PC-3 (cell line): Measurements from ENCODE around the gene BCAS3. TPM values are rescaled to one million over a fixed set of nuclear protein-coding genes. Genes with fewer than 3 reads are reported as not detected.

ENCODE experiments used
- ATAC-seq: fragments of 200-7000 bp; cut with Tn5 transposase; 2 replicates; pipeline ENCODE4 v1.9.1; 2020; ENCODE audit warnings: mild to moderate bottlenecking, moderate library complexity
- BruUV-seq: library from RNA; stranded (reverse); fragments of 400-500 nt; replicated peaks from 2 replicates; lab custom pipeline; 2021; lab: Mats Ljungman, UMichigan
- CTCF ChIA-PET: fragments of 300-600 bp; sonication (Branson Sonifier 250); formaldehyde crosslinking; loops from one replicate; lab custom pipeline; 2022; ENCODE audit warnings: antibody characterized with exemption; lab: Charles Lee
- POLR2A ChIA-PET: fragments of 300-600 bp; sonication (Branson Sonifier 250); formaldehyde crosslinking; loops from one replicate; lab custom pipeline; 2022; ENCODE audit warnings: antibody characterized with exemption; ENCODE audit not compliant: unreplicated experiment; lab: Charles Lee
- DNase-seq: peaks from one replicate; pipeline ENCODE4 v3.0.0-alpha.2; 2015
- H2AFZ ChIP-seq: fragments of 300-600 bp; sonication (generic); 2 replicates; pipeline ENCODE4 v1.6.0; 2016; ENCODE audit warnings: antibody characterized with exemption, low read length
- H3F3A ChIP-seq: fragments of 300-600 bp; sonication (generic); one replicate; pipeline ENCODE4 v1.6.0; 2017; ENCODE audit warnings: antibody characterized with exemption, low read length, control low read depth, mild to moderate bottlenecking; ENCODE audit not compliant: unreplicated experiment
- H3K27ac ChIP-seq: fragments of 300-600 bp; sonication (generic); 2 replicates; pipeline ENCODE4 v1.5.1; 2016; ENCODE audit warnings: mild to moderate bottlenecking, low read length
- H3K27me3 ChIP-seq: fragments of 300-600 bp; sonication (generic); 2 replicates; pipeline ENCODE4 v1.6.1; 2016; ENCODE audit warnings: low read length, mixed read lengths
- H3K36me3 ChIP-seq: fragments of 300-600 bp; sonication (generic); 2 replicates; pipeline ENCODE4 v1.6.1; 2016; ENCODE audit warnings: low read depth, mixed run types, low read length, mixed read lengths
- H3K4me1 ChIP-seq: fragments of 300-600 bp; sonication (generic); 2 replicates; pipeline ENCODE4 v1.5.1; 2016; ENCODE audit warnings: low read length; ENCODE audit not compliant: insufficient read depth
- H3K4me2 ChIP-seq: fragments of 300-600 bp; sonication (generic); 2 replicates; pipeline ENCODE4 v1.6.0; 2016; ENCODE audit warnings: low read length
- H3K4me3 ChIP-seq: fragments of 300-600 bp; sonication (generic); 2 replicates; pipeline ENCODE4 v1.5.1; 2016; ENCODE audit warnings: mild to moderate bottlenecking, low read length, mixed read lengths
- H3K79me2 ChIP-seq: fragments of 300-600 bp; sonication (generic); 2 replicates; pipeline ENCODE4 v1.6.1; 2017; ENCODE audit warnings: low read length, mixed read lengths
- H3K9ac ChIP-seq: fragments of 300-600 bp; sonication (generic); 2 replicates; pipeline ENCODE4 v1.6.0; 2016; ENCODE audit warnings: mild to moderate bottlenecking, low read length
- H3K9me2 ChIP-seq: fragments of 300-600 bp; sonication (generic); replicated peaks from 2 replicates; pipeline ENCODE4 v1.6.1; 2016; ENCODE audit warnings: mixed run types, low read length, mixed read lengths
- H3K9me3 ChIP-seq: fragments of 300-600 bp; sonication (generic); 2 replicates; pipeline ENCODE4 v1.6.1; 2016; ENCODE audit warnings: low read length, mixed read lengths
- H4K20me1 ChIP-seq: fragments of 300-600 bp; sonication (generic); 2 replicates; pipeline ENCODE4 v1.6.1; 2016; ENCODE audit warnings: low read length, mixed read lengths
- CTCF ChIP-seq: fragments of 300-600 bp; sonication (generic); conservative IDR thresholded peaks from 2 replicates; pipeline ENCODE4 v1.5.1; 2017; ENCODE audit warnings: antibody characterized with exemption, low read depth, mild to moderate bottlenecking, low read length
- EZH2 ChIP-seq: fragments of 300-600 bp; sonication (generic); IDR thresholded peaks from one replicate; pipeline ENCODE4 v1.6.1; 2017; ENCODE audit warnings: antibody characterized with exemption, mild to moderate bottlenecking, low read length; ENCODE audit not compliant: unreplicated experiment
- EZH2phosphoT487 ChIP-seq: fragments of 300-600 bp; sonication (generic); IDR thresholded peaks from 2 replicates; pipeline ENCODE4 v1.6.1; 2018; ENCODE audit warnings: mild to moderate bottlenecking, antibody characterized with exemption, low read length, borderline replicate concordance
- intact Hi-C: fragments of 100-400 bp; cut with micrococcal nuclease; formaldehyde crosslinking; loops from 2 replicates; pipeline ENCODE4 v1.9.0; 2023
- total RNA-seq: library from RNA; depleted of rRNA; stranded (reverse); fragments of >200 nt; gene quantifications from 2 replicates; pipeline ENCODE4 v1.2.3, GENCODE V29; 2014

The BCAS3 gene
- total RNA-seq, 1 experiment from 2014 or later, result 25.9 TPM

DNA sequence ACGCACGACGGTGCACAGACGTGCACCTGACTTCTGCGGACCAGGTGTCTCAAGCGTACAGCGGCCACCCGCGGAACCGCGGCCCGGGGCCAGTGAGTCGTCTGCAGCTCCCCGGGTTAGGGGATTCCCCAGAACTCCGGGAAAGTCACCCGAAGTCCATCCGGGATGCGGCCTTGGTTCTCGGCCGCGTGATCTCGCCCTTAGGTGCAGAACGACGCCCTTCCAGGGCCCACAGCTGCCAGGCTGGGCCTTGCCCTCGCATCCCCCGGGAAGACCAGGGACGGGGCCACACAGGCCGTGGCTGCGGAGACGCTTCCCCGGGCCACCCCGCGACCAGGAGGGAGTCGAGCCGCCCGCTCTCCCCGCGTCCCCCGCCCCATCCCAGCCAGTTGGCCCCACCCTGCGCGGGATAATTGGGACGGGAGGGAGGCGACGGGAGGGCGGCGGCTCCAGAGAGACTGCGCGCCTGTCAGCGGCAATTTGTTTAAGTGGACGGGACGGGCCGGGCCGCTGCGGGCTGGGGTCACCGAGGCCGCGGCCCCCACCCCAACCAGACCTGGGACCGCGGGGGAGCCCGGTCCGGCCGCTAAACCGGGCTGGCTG is 718.4 kb downstream of the BCAS3 start:
- TF ChIP-seq EZH2phosphoT487, result no peak
- TF ChIP-seq EZH2, result no peak
- no peak for TF ChIP-seq CTCF
- H2AFZ ChIP-seq, result no peak overlapping the region
- no peak overlapping the region for H3K4me3 ChIP-seq
- ATAC-seq (no peak), DNase-seq (no peak)
- H3K9ac ChIP-seq, result no peak overlapping the region
- POLR2A ChIA-PET, result no interaction called here
- H3K36me3 ChIP-seq, result no peaks in the 10 kb centered on the region
- no peaks in the 10 kb centered on the region for H3K27me3 ChIP-seq
- no peaks in the 10 kb centered on the region for H3K9me3 ChIP-seq
- peaks cover 20% of the 10 kb centered on the region for H3K4me1 ChIP-seq
- no TSS peak for BruUV-seq
- CTCF ChIA-PET, result no interaction called here
- intact Hi-C loops, result loop anchor here (5.0 kb wide), 1 partner anchor 39 kb away; no protein-coding TSS in a partner anchor
- H4K20me1 ChIP-seq, result no peaks in the 10 kb centered on the region
- H3K27ac ChIP-seq, result no peak overlapping the region
- H3K79me2 ChIP-seq, result peaks cover 10% of the 10 kb centered on the region
- no peak overlapping the region for H3K4me2 ChIP-seq
- no peaks in the 10 kb centered on the region for H3K9me2 ChIP-seq
- H3F3A ChIP-seq, result no peaks in the 10 kb centered on the region

- CTCF ChIA-PET, result no interaction called here
- H3F3A ChIP-seq, result no peaks in the 10 kb centered on the region
- DNase-seq, result no peak
- peak overlapping the region; percentile 72; the same call in 1 of the 2 replicates for H3K4me3 ChIP-seq
- no peak for ATAC-seq
- no peaks in the 10 kb centered on the region for H4K20me1 ChIP-seq
- H2AFZ ChIP-seq, result peak overlapping the region; percentile 90; the same call in 1 of the 2 replicates
- H3K27ac ChIP-seq, result no peak overlapping the region
- POLR2A ChIA-PET, result no interaction called here
- no peak overlapping the region for H3K9ac ChIP-seq
- H3K9me3 ChIP-seq, result no peaks in the 10 kb centered on the region
- H3K4me2 ChIP-seq, result peak overlapping the region; percentile 98
- no peak for TF ChIP-seq EZH2phosphoT487
- TF ChIP-seq EZH2, result no peak
- TF ChIP-seq CTCF, result no peak
- no peaks in the 10 kb centered on the region for H3K36me3 ChIP-seq
- peaks cover 16% of the 10 kb centered on the region for H3K79me2 ChIP-seq
- BruUV-seq, result no TSS peak
- peaks cover 24% of the 10 kb centered on the region for H3K4me1 ChIP-seq
- intact Hi-C loops, result loop anchor here (5.0 kb wide), 1 partner anchor 39 kb away; no protein-coding TSS in a partner anchor
- H3K27me3 ChIP-seq, result no peaks in the 10 kb centered on the region
- no peaks in the 10 kb centered on the region for H3K9me2 ChIP-seq
These were observed 719.0 kb downstream of the BCAS3 start for GRCh38 chr17:61396586-61397085.
